HUES48 (cell line): ENCODE data around the gene SLC45A3.

Experiments
- H3K27ac ChIP-seq: one replicate; pipeline ENCODE4 v1.7.0; 2013; ENCODE audit warnings: low read depth, low read length, inconsistent platforms
- H3K27me3 ChIP-seq: 2 replicates; pipeline ENCODE4 v1.6.1; 2013; ENCODE audit warnings: mild to moderate bottlenecking, low read length; ENCODE audit not compliant: control insufficient read depth, insufficient read depth
- H3K36me3 ChIP-seq: 2 replicates; pipeline ENCODE4 v1.6.1; 2013; ENCODE audit warnings: low read length; ENCODE audit not compliant: control insufficient read depth, insufficient read depth
- H3K4me1 ChIP-seq: 2 replicates; pipeline ENCODE4 v1.6.1; 2013; ENCODE audit warnings: mild to moderate bottlenecking, low read length; ENCODE audit not compliant: control insufficient read depth, insufficient read depth
- H3K4me3 ChIP-seq: 2 replicates; pipeline ENCODE4 v1.5.1; 2013; ENCODE audit warnings: mild to moderate bottlenecking, low read depth, low read length
- H3K9ac ChIP-seq: 2 replicates; pipeline ENCODE4 v1.6.1; 2013; ENCODE audit warnings: mild to moderate bottlenecking, low read depth, low read length, moderate library complexity
- H3K9me3 ChIP-seq: 2 replicates; pipeline ENCODE4 v1.6.1; 2013; ENCODE audit warnings: low read length; ENCODE audit not compliant: control insufficient read depth, insufficient read depth

The SLC45A3 gene

GRCh38 chr1:205667909-205668643 is 12.2 kb downstream of the SLC45A3 start:
- Histone ChIP-seq H3K27me3 (no peaks in the 10 kb centered on the region), H3K9me3 (no peaks in the 10 kb centered on the region), H3K9ac (no peak overlapping the region), H3K4me1 (peaks cover 53% of the 10 kb centered on the region), H3K4me3 (no peak overlapping the region), H3K36me3 (peaks cover 11% of the 10 kb centered on the region), H3K27ac (no peak overlapping the region)

GRCh38 chr1:205666372-205667166 is 13.7 kb downstream of the SLC45A3 start:
- Histone ChIP-seq H3K27me3 (no peaks in the 10 kb centered on the region), H3K4me1 (peaks cover 46% of the 10 kb centered on the region), H3K4me3 (no peak overlapping the region), H3K9me3 (no peaks in the 10 kb centered on the region), H3K9ac (no peak overlapping the region), H3K36me3 (peaks cover 17% of the 10 kb centered on the region), H3K27ac (no peak overlapping the region)

GRCh38 chr1:205665201-205666045 is 14.9 kb downstream of the SLC45A3 start:
- Histone ChIP-seq H3K9ac (no peak overlapping the region), H3K4me1 (peaks cover 40% of the 10 kb centered on the region), H3K27ac (peak overlapping the region; percentile 24)

GRCh38 chr1:205664399-205665017 is 15.8 kb downstream of the SLC45A3 start:
- Histone ChIP-seq H3K9ac (no peak overlapping the region), H3K36me3 (peaks cover 20% of the 10 kb centered on the region), H3K9me3 (no peaks in the 10 kb centered on the region), H3K27me3 (no peaks in the 10 kb centered on the region), H3K4me1 (peaks cover 31% of the 10 kb centered on the region), H3K4me3 (no peak overlapping the region), H3K27ac (peak overlapping the region; percentile 18)

More at GRCh38 chr1:205665201-205666045, 14.9 kb downstream of the SLC45A3 start:
- H3K27me3 ChIP-seq, result no peaks in the 10 kb centered on the region
- no peak overlapping the region for H3K4me3 ChIP-seq
- H3K36me3 ChIP-seq, result peaks cover 20% of the 10 kb centered on the region
- no peaks in the 10 kb centered on the region for H3K9me3 ChIP-seq

GRCh38 chr1:205663286-205663936 is 16.9 kb downstream of the SLC45A3 start:
- Histone ChIP-seq H3K9me3 (no peaks in the 10 kb centered on the region), H3K9ac (no peak overlapping the region), H3K4me3 (no peak overlapping the region), H3K36me3 (peaks cover 20% of the 10 kb centered on the region), H3K27ac (no peak overlapping the region), H3K27me3 (no peaks in the 10 kb centered on the region), H3K4me1 (peaks cover 20% of the 10 kb centered on the region)

- Histone ChIP-seq H3K4me1 (peaks cover 19% of the 10 kb centered on the region), H3K27me3 (no peaks in the 10 kb centered on the region), H3K9me3 (no peaks in the 10 kb centered on the region), H3K9ac (no peak overlapping the region), H3K27ac (no peak overlapping the region), H3K36me3 (peaks cover 20% of the 10 kb centered on the region), H3K4me3 (no peak overlapping the region)
Observed at GRCh38 chr1:205662791-205663190, 17.5 kb downstream of the SLC45A3 start.

GRCh38 chr1:205662135-205662738 is 18.1 kb downstream of the SLC45A3 start:
- peak overlapping the region; percentile 24 for H3K27ac ChIP-seq
- no peak overlapping the region for H3K4me3 ChIP-seq
- no peaks in the 10 kb centered on the region for H3K9me3 ChIP-seq
- no peak overlapping the region for H3K9ac ChIP-seq
- peaks cover 20% of the 10 kb centered on the region for H3K36me3 ChIP-seq
- H3K4me1 ChIP-seq, result peaks cover 19% of the 10 kb centered on the region
- H3K27me3 ChIP-seq, result no peaks in the 10 kb centered on the region

GRCh38 chr1:205661429-205662134 is 18.7 kb downstream of the SLC45A3 start:
- H3K4me3 ChIP-seq, result no peak overlapping the region
- H3K27me3 ChIP-seq, result no peaks in the 10 kb centered on the region
- no peak overlapping the region for H3K9ac ChIP-seq
- H3K36me3 ChIP-seq, result peaks cover 20% of the 10 kb centered on the region
- H3K4me1 ChIP-seq, result peaks cover 19% of the 10 kb centered on the region
- H3K27ac ChIP-seq, result peak overlapping the region; percentile 31
- H3K9me3 ChIP-seq, result no peaks in the 10 kb centered on the region

GRCh38 chr1:205660361-205660760 is 19.9 kb downstream of the SLC45A3 start:
- H3K9ac ChIP-seq, result no peak overlapping the region
- H3K27me3 ChIP-seq, result no peaks in the 10 kb centered on the region
- no peak overlapping the region for H3K27ac ChIP-seq
- H3K4me1 ChIP-seq, result peaks cover 15% of the 10 kb centered on the region; the same call in 1 of the 2 replicates
- H3K4me3 ChIP-seq, result no peak overlapping the region
- peaks cover 20% of the 10 kb centered on the region for H3K36me3 ChIP-seq
- H3K9me3 ChIP-seq, result no peaks in the 10 kb centered on the region
